Adipose tissue (tissue), 3 donors: ENCODE data around the gene EPC1. TPM values are rescaled to one million over a fixed set of nuclear protein-coding genes. Genes with fewer than 3 reads are reported as not detected.
"Not testable (repeated sequence)": the region's sequence is repeated elsewhere in the genome, so short reads cannot be mapped to it uniquely, and the experiment has no call there.

ENCODE experiments used
- H3K27ac ChIP-seq: one replicate; pipeline ENCODE4 v1.5.1; 2013; ENCODE audit warnings: low read depth, low read length
- WGBS, 3 donors: extraction: QIAGEN DNeasy Blood & Tissue Kit; methylation state at CpG; one replicate each; pipeline ENCODE4 v1.1.7; 2013; 5-methylcytosine and 5-hydroxymethylcytosine counted together
- polyA plus RNA-seq, 3 donors: library from polyadenylated mRNA; stranded (reverse); fragments of 200-250 nt; gene quantifications; one replicate each; pipeline ENCODE4 v1.2.3, GENCODE V29; 2013
- donor health status: healthy with polysubstance abuse.
- donor health status: Bipolar disorder and iron deficiency.
- donor health status: healthy.

EPC1 gene
- polyA plus RNA-seq, 3 donors: 8.9 to 18.4 (median 14.3) TPM

DNA sequence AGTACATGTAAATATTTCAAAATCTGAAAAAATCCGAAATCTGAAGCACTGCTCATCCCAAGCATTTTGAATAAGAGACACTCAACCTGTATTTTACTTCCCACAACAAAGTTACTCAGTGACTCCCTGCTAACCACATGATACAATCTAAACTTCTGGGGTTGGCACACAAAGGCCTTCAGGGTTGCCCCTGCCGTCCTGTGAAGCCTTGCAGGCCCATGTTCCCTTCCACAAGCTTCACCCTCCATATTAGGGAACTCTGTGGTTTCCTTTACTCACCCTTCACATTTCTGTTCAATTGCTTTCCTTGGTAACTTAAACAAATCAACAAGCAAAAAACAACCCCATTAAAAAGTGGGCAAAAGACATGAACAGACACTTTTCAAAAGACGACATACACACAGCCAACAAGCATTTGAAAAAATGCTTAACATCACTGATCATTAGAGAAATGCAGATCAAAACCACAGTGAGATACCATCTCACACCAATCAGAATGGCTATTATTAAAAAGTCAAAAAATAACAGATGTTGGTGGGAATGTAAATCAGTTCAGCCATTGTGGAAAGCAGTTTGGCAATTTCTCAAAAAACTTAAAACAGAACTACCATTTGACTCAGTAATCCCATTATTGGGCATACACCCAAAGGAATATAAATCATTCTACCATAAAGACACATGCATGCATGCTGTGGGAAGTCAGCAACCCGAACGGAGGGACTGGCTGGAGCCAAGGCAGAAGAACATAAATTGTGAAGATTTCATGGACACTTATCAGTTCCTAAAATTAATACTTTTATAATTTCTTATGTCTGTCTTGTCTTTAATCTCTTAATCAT is 128.5 kb downstream of the EPC1 start:
- WGBS, 3 donors: 72 to 74% (median 73%) methylated on average over 5 of the region's 5 CpGs
- not testable (repeated sequence) for H3K27ac ChIP-seq

Other genes with a start within 250 kb of the EPC1 start
- gene CCDC7, start 99.0 kb upstream of the EPC1 start, polyA plus RNA-seq: 1 to 10 TPM in 2 of 3 donors, under 1 TPM in 1; 0.67 to 1.5 (median 1.2) TPM